H4 (cell line): Measurements from ENCODE around the gene PRSS33. TPM values are rescaled to one million over a fixed set of nuclear protein-coding genes. Genes with fewer than 3 reads are reported as not detected.

Experiments used
- DNase-seq: peaks from one replicate; pipeline ENCODE4 v3.0.0-alpha.2; 2015; ENCODE audit warnings: low spot score
- total RNA-seq: library from RNA; depleted of rRNA; stranded (reverse); fragments of >200 nt; shearing (Covaris generic); gene quantifications from 2 replicates; pipeline ENCODE4 v1.2.3, GENCODE V29; 2014; rRNA removed

Gene PRSS33, protein sequence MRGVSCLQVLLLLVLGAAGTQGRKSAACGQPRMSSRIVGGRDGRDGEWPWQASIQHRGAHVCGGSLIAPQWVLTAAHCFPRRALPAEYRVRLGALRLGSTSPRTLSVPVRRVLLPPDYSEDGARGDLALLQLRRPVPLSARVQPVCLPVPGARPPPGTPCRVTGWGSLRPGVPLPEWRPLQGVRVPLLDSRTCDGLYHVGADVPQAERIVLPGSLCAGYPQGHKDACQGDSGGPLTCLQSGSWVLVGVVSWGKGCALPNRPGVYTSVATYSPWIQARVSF
- 0.10 TPM in 1 of 2 replicates, not detected in the other for total RNA-seq

DNA sequence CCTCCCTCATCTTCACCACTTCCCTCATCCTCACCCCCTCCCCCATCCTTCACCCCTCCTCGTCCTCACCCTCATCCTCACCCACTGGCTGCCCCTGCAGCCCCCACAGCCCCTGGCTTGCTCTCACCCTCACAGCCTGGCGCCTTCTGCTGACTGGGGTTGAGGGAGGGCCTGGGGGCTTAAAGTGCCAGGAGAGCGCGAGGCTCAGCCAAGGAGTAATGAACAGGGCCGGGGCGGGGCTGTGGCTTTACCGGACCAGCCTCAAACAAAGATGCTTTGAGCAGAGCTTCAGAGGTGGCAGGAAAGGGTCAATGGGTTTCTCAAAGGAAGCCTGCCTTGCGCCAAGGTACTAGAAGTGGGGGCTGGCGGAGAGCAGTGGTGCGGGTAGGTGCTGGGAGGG lies at the start of gene PRSS33:
Gene PRSS33 (minus strand): TSS at position 155 of the 400 bp plus-strand sequence. CDS start 1,013 bp downstream, outside the sequence.
- DNase-seq, result no peak

DNA sequence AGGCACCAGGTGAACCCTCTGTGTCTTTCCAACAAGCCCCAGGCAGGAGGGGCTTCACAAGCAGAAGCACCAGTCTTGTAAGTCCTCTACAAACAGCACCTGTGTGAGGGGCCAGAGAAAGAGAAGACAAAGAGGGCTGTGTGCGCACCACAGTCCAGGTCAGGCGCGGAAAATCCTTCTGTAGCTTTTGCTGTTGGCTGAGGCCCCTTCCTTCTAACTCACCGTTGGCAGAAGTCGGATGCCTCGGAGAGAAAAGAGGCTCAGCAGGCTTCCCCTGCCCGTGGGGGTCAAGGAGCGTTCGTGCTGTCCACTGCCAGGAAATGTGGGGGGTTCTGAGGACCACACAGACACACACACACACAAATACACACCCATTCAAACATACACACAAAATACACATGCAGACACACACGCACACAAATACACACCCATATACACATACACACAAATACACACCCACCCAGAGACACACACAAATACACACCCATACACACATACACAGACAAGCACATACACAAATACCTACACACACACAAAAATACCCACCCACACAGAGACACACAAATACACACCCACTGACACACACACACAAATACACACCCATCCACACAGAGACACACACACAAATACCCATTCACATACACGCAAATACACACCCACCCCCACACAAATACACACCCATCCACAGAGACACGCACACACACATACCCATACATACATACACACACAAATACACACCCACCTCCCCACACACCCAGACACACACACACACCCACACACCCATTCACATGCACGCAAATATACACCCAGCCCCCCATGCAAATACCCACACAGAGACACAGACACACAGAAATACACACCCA lies 49.5 kb upstream of the PRSS33 start:
- DNase-seq, result no peak

DNA sequence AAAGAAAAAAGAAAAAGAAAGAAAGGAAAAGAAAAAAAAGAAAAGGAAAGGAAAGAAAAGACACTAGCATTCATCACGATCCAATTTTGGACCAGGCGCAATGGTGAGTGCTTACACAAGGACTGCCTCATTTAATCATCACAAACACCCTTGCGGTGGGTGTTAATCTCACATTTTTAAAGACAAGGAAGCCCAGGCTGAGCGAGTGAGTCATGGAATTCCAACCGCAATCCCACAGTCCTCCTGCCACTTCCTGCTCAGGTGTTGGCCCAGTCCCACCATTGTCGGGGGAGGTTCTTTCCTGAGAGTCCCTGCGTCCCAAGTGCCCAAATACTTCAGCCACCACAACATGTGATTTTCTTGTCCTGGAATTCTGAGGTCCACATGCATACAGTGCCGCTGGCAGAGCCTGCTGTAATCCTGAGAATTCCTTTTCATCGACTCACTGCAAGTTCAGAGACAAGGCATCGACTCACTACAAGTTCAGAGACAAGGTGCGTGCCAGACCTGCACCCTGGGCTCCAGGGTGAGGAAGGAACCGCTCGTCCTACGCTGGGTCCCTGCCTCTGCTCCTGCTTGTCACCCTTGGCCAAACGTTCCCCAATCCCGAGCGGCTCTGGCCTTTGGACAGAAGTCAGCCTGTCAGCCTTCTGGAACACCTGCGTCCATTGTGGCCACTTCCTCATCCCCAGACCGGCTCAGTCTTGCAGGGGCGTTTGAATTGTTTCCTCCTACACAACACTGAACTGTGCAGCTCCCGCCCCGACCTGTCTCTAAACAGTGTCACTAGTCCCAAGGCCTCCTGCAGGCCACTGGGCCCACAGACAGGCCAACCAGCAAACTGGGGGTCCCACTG lies 48.5 kb upstream of the PRSS33 start:
- peak; percentile 99 for DNase-seq

DNA sequence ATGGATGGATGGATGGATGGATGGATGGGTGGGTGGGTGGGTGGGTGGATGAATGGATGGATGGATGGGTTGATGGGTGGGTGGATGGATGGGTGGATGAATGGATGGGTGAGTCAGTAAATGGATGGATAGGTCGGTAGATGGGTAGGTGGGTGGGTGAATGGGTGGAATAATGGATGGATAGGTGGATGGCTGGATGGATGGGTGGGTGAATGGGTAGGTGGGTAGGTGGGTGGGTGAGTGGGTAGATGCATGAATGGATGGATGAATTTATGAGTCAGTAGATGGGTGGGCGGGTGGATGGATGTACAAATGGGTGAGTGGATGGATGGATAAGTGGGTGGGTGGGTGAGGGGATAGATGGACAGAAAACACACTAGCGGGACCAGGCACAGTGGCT lies 47.6 kb upstream of the PRSS33 start:
- no peak for DNase-seq

DNA sequence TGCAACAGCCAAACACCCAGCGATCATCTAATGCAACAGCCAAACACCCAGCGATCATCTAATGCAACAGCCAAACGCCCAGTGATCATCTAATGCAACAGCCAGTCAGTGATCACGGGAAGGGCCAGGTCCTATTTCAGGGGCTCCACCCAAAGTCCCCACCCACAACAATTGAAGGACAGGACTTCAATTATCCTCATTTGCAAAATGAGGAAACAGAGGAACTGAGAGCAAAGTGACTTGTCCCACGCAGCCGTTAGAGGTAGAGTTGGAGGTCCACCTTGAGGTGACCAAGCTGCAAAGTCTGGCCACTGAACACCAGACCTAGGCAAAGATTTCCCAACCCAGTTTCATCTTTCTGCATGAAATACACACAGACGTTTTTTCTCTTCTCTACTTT lies 46.4 kb upstream of the PRSS33 start:
- DNase-seq, result no peak

DNA sequence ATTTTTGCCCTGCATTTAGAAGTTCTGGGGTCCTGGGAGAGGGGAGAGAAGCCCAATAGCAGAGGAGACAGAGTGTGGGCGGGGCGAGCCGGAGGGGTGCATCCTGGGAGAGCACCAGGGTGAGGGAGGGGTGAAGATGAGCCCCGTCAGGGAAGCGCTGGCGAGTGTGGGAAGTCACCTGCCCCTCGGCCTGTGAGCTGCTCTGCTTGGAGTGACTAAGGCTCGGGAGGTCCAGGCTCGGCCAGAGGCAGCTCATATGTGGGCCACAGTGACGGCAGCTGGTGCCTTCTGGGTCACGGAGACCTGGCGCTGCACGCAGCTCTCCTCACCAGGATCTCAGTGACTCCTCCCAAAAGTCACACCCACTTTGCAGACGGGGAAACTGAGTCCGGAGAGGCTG lies 43.8 kb upstream of the PRSS33 start:
- no peak for DNase-seq

DNA sequence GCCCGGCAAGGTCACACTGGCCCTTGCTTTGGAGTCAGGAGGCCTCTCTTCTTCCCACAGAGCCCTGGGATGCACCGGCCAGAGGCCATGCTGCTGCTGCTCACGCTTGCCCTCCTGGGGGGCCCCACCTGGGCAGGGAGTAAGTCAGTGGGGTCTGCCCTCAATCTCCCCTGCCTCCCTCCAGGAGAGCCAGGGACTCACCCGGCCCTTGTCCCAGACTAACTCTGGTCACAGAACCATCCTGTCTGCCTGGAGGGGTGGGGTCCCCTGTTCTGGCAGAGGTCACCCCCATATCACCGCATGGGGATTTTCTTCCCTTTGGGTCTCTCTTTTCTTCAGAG lies 43.0 kb upstream of the PRSS33 start:
- DNase-seq, result no peak

DNA sequence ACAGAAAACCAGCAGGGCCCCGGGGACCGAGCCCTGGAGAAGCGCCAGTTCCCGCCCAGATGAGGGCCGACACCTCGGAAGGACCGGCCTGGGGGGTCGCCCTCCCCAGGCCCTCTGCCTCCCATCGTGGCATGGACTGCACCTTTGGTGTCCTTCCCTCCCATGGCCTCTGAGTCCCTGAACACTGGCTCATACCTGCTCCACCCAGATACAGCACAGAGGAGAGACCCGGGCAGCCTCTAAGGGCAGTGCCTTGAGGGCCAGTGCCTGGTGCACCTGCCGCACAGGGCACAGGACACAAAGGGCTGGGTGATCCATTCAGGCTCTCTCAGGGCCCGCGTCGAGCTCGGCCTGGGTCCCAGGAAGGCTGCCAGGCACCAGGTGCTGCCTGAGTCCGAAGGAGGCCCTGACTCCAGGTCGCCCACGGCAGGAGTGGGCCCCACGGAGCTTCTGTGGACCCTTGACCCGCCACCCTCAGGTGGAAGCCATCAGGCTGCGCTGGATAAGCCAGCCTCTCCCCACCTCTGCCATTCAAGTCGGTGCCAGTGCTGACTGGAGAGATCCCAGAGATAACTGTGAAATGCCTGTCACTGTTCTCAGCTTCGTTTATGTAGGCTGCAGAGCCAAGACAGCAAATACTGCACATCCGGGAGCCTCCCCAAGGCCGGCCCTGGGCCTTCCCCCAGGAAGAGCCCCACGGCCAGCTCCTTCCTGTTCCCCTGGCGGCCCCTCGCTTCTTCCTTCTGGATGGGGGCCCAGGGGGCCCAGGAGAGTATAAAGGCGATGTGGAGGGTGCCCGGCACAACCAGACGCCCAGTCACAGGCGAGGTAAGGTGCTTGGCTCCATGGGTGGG lies 42.4 kb upstream of the PRSS33 start, which contains the start of gene ZG16B:
Gene ZG16B (plus strand): TSS at position 803 of the 854 bp plus-strand sequence. CDS start 139 bp downstream, outside the sequence.
- no peak for DNase-seq

DNA sequence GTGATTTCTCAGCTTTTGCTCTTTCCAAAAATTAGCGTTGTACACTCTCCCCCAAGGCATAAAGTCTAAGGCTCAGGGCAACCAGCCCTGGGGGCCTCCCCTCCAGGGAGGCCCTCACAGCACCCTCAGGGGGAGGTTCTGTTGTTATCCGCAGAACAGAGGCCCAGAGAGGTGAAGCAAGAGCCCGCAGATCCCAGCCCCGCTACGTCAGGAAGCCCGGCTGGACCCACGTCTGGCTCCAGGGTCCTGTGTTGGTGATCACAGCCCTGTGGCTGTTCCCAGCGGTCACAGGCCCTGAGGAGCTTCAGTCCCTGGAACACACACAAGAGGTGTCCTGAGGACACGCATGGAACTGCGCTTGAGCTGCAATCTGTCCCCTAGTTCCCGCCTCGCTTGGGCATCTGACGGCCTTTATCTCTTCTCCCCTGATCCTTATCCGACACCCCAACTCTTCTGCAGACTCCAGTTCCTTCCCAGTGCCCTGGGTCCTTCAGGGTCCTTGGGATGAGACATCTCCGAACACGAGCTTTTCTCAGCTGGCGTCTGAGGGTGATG lies 41.6 kb upstream of the PRSS33 start:
- no peak for DNase-seq

DNA sequence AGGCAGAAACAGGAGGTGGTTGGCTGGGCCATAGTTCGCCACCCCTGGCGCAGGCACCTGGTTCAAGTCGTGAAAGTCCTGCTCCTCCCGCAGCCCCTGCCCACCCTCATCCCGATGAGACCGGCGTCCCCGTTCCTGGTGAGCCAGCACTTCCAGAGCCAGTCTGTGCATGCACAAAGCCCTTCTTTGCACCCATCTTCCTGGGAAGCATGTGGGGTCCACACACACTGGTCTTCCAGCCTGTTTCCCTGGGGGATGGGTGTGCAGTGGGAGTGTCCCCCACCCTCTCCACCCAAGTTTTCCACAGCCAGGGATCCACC lies 41.1 kb upstream of the PRSS33 start:
- no peak for DNase-seq

DNA sequence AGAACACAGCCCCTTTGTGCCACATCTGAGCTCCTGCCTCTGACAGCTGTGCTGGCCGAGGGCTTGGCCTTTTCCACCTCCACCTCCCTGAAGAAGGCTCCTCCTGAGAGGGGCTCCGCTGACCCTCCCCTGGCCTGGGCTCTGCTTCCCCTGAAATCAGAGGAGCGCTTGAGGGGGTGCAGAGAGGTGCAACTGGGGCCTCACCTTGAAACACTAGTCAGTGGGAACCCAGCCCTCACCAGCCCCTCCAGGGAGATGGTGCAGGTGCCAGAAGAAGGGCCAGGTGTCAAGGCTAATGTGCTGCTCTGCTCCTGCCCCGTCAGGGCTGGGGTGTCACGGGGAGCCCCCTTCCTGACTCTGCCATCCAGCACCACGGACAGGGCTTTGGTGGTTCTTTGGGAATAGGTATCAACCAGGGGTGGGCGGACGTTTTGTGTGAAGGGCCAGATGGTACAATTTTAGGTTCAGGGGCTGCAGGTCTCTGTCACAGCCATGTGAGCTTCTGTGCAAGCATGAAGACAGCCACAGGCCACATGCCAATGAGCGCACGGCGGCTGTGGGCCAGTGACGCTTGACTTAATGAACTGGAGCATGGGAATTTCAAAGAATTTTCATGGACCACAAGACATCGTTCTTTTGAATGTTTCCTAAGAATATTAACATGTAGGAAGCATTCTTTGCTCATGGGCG lies 40.6 kb upstream of the PRSS33 start:
- DNase-seq, result no peak

DNA sequence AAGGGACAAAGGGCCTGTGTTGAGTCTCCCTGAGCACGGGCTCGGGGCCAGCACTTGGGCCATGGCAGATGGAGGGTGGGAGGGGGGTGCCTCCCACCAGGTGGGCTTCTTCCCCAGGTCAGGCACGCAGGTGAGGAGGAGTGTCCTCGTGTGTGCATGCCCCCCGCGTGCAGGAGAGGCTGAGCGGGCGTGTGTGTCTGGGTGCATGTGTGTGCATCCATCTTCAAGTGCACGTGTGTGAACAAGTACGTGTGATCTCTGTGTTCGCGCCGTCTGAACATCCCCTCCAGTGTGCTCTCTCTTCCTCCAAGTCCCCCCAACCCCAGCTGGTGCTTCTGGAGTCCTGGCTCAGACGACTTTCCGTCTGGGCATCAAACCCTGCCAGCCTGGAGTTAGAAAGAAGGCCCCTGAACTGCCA lies 40.0 kb upstream of the PRSS33 start:
- no peak for DNase-seq

DNA sequence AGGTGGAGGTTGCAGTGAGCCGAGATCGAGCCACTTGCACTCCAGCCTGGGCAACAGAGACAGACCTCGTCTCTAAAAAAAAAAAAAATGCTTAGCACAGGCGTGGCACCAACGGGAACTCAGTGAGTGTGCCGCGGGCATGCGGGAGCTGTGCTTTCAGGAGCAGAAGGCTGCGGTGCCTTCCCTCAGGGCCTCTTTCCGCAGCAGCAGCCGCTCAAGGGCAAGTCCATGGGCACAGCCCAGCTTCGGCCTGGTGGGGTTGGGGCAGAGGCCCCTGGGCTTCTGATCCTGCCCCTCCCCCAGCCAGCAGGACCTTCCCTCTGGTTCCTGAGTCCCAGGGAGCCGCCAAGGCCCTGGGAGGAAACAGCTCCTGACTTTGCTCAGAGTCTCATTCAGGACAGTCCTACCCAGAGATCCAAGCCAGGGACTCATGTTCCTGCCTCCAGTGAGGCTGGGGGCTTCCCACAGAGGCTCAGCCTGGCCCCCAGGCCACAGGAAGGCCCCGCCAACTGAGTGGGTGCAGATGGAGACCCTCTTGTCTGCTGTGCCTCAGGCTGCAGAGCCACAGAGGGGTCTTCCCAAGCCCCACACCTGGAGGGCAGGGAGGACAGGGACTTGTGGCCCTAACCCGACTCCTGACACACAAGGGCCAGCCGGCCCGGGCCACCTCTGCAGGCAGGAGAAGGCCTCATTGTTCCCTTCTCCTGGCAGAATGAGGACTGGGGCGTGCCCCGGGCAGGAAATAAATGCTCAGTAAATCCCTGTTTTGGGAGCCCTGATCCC lies 39.4 kb upstream of the PRSS33 start:
- no peak for DNase-seq

DNA sequence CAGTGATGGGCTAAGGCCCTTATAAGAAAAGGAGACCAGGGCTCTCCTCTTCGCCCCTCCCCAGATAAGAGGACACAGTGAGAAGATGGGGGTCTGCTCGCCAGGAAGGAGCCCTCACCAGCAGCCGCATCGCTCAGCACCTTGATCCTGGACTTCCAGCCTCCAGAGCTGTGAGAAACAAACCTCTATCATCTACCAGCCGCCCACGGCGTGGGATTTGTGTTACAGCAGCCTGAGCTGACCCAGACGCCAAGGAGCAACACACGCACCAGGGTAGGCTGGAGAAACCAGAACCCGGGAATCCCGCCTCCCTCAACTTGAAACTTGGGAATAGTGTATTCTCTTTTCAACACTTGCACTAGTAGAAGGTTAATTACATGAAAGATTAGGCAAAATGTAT lies 38.5 kb upstream of the PRSS33 start:
- no peak for DNase-seq

DNA sequence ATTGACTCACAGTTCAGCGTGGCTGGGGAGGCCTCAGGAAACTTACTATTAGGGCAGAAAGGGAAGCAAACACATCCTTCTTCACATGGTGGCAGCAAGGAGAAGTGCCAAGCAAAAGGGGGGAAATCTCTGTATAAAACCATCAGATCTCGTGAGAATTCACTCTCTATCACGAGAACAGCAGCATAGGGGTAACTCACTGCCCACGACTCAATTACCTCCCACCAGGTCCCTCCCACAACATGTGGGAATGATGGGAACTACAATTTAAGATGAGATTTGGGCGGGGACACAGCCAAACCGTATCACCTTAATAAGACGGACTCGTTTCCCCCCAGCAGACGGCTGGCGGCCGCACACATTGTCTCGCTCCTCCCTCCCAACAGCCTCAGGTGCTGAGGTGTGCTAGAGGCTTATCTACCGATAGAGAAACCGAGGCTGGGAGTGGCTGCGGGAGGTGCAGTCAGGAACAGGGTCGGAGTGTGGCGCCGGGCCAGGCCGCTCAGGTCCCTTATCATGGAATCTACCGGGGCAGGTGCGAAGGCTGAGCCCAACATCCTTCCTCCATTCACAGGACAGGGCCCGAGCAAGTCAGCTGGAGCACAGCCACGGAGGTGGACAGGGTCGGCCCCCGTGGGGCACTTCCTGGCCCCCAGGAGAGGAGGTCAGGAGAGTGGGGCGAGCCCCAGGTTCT lies 37.8 kb upstream of the PRSS33 start:
- no peak for DNase-seq

DNA sequence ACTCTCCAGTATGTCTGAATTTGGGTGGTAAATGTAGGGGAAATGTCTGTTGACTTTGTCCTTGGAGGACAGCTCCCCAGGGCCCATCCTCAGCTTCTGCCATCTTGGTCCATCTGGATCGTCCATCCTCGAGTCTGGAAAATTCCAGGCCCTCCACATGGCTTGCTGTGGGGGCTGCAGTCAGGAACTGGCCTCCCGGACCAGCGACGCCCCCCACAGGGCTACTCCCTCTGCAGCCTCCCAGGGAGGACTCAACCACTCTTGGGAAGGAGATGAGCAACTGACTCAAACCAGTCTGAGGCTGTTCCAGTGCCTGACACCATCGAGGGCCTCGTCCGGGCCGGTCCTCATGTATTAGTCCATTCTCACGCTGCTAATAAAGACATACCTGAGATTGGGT lies 37.3 kb upstream of the PRSS33 start:
- DNase-seq, result no peak

DNA sequence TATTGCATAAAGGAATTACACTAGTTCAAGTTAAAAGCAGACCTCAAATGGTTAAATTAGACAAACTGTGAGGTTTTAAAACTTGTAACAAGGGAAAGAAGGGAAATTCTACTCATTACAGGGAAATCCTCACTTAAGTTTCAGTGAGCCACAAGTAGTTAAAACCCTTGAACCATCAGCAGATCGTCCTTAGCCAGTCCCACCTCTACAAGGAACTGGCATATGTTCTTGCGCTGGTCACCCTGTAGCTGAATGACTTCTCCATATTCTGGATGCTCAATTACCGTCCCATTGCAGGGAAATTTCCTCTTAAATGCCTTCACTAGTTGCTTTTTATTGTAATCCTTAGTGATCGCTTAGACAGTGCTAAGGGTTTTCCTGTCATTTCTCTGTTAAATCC lies 35.1 kb upstream of the PRSS33 start:
- no peak for DNase-seq

DNA sequence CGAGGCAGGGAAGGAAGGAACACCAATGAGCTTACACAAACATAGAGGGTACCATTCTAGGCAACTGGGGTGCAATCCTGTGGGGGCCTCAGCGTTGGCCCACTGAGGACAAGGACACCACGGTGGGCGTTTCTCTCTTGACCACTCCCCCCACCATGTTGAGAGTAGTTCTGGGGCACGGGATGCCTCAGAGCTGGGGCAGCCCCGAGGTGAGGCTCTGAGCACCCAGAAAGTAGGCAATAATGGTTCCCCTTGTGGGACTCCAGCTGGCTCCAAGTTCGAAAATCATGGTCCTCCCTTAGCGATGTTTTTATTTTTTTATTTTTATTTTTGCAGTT lies 34.8 kb upstream of the PRSS33 start:
- DNase-seq, result no peak

DNA sequence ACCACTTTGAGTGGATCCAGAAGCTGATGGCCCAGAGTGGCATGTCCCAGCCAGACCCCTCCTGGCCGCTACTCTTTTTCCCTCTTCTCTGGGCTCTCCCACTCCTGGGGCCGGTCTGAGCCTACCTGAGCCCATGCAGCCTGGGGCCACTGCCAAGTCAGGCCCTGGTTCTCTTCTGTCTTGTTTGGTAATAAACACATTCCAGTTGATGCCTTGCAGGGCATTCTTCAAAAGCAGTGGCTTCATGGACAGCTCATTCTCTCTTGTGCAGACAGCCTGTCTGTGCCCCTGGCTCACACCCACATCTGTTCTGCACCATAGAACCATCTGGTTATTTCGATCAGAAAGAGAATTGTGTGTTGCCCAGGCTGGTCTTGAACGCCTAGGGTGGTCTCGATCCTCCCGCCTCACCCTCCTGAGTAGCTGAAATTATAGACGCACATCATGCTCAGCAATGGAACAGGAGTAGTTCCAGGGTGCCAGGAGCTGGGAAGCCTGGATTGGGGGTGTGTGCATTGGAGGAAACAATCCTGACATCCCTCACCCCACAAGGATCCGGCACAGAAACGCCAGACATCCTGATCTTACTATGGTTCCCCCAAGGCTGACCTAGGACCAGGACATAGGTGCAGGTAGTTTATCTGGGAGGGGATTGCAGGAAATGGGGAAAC lies 34.3 kb upstream of the PRSS33 start:
- DNase-seq, result no peak
